Subcutaneous abdominal adipose tissue (tissue), 5 donors: Measurements from ENCODE around the gene DOCK11.
A peak's percentile ranks its signal among the peaks of the same experiment; 100 is the strongest.
"Not testable (repeated sequence)": the region's sequence is repeated elsewhere in the genome, so short reads cannot be mapped to it uniquely, and the experiment has no call there.

Source experiments
- H3K27ac ChIP-seq: one replicate; pipeline ENCODE4 v1.7.0; 2013; ENCODE audit warnings: low read depth, mild to moderate bottlenecking, inconsistent platforms, low read length, moderate library complexity
- H3K27me3 ChIP-seq, 5 donors: one replicate each; pipeline ENCODE4 v1.7.0; 2013; ENCODE audit warnings: low read length in 5 of 5, inconsistent platforms in 1 of 5; ENCODE audit not compliant: control insufficient read depth in 5 of 5, insufficient read depth in 4 of 5
- H3K36me3 ChIP-seq, 5 donors: one replicate each; pipeline ENCODE4 v1.7.0; 2013; ENCODE audit warnings: low read length in 5 of 5; ENCODE audit not compliant: control insufficient read depth in 5 of 5, insufficient read depth in 5 of 5
- H3K4me1 ChIP-seq, 5 donors: one replicate each; pipeline ENCODE4 v1.7.0; 2013; ENCODE audit warnings: low read length in 5 of 5, mild to moderate bottlenecking in 3 of 5, moderate library complexity in 1 of 5; ENCODE audit not compliant: control insufficient read depth in 5 of 5, insufficient read depth in 5 of 5
- H3K4me3 ChIP-seq, 5 donors: one replicate each; pipeline ENCODE4 v1.7.0; 2013; ENCODE audit warnings: low read length in 5 of 5, low read depth in 1 of 5
- H3K9ac ChIP-seq, 5 donors: one replicate each; pipeline ENCODE4 v1.7.0; 2013; ENCODE audit warnings: low read length in 5 of 5, mild to moderate bottlenecking in 4 of 5, moderate library complexity in 3 of 5
- H3K9me3 ChIP-seq, 5 donors: one replicate each; pipeline ENCODE4 v1.7.0; 2013; ENCODE audit warnings: low read length in 5 of 5; ENCODE audit not compliant: control insufficient read depth in 5 of 5
- donor health status: healthy.
- donor health status: healthy.
- donor health status: healthy.
- donor health status: healthy.
- donor health status: healthy.

Gene DOCK11

GRCh38 chrX:118582926-118583325 is 87.3 kb downstream of the DOCK11 start:
- H3K27me3 ChIP-seq, H3K9ac ChIP-seq, H3K4me1 ChIP-seq, H3K4me3 ChIP-seq, H3K9me3 ChIP-seq, H3K27ac ChIP-seq: not testable (repeated sequence)
- H3K36me3 ChIP-seq, result peaks cover 3 to 32% (median 17%) of the 10 kb centered on the region in 5 donors

GRCh38 chrX:118583781-118584180 is 88.2 kb downstream of the DOCK11 start:
- Histone ChIP-seq H3K36me3 (peaks cover 3 to 36% (median 19%) of the 10 kb centered on the region in 5 donors), H3K9me3 (no peaks in the 10 kb centered on the region), H3K4me3 (no peak overlapping the region), H3K9ac (no peak overlapping the region), H3K27me3 (no peaks in the 10 kb centered on the region), H3K27ac (no peak overlapping the region), H3K4me1 (peaks cover 0 to 5% (median 0%) of the 10 kb centered on the region in 5 donors)

GRCh38 chrX:118585296-118585695 is 89.7 kb downstream of the DOCK11 start:
- no peaks in the 10 kb centered on the region for H3K4me1 ChIP-seq
- H3K27me3 ChIP-seq, result no peaks in the 10 kb centered on the region
- H3K27ac ChIP-seq, result no peak overlapping the region
- H3K9me3 ChIP-seq, result no peaks in the 10 kb centered on the region
- no peak overlapping the region for H3K4me3 ChIP-seq
- peaks cover 11 to 50% (median 28%) of the 10 kb centered on the region in 5 donors for H3K36me3 ChIP-seq
- H3K9ac ChIP-seq, result no peak overlapping the region

- H3K9me3 ChIP-seq, H3K27ac ChIP-seq, H3K4me3 ChIP-seq, H3K27me3 ChIP-seq, H3K9ac ChIP-seq, H3K4me1 ChIP-seq: not testable (repeated sequence)
- H3K36me3 ChIP-seq, result peaks cover 18 to 47% (median 37%) of the 10 kb centered on the region in 5 donors
These were observed 90.6 kb downstream of the DOCK11 start for GRCh38 chrX:118586206-118586605.

- Histone ChIP-seq H3K4me3 (no peak overlapping the region), H3K27ac (no peak overlapping the region), H3K4me1 (no peaks in the 10 kb centered on the region), H3K27me3 (peaks cover 0 to 3% (median 0%) of the 10 kb centered on the region in 5 donors), H3K9me3 (no peaks in the 10 kb centered on the region), H3K36me3 (peaks cover 19 to 55% (median 36%) of the 10 kb centered on the region in 5 donors), H3K9ac (no peak overlapping the region)
These were observed 93.1 kb downstream of the DOCK11 start for GRCh38 chrX:118588715-118589114.

GRCh38 chrX:118589227-118589626 is 93.6 kb downstream of the DOCK11 start:
- peaks cover 19 to 53% (median 40%) of the 10 kb centered on the region in 5 donors for H3K36me3 ChIP-seq
- no peak overlapping the region for H3K27ac ChIP-seq
- no peak overlapping the region for H3K4me3 ChIP-seq
- no peak overlapping the region for H3K9ac ChIP-seq
- peaks cover 0 to 3% (median 0%) of the 10 kb centered on the region in 5 donors for H3K27me3 ChIP-seq
- H3K4me1 ChIP-seq, result no peaks in the 10 kb centered on the region
- H3K9me3 ChIP-seq, result no peaks in the 10 kb centered on the region

- Histone ChIP-seq H3K9me3 (no peaks in the 10 kb centered on the region), H3K27me3 (peaks cover 0 to 6% (median 0%) of the 10 kb centered on the region in 5 donors), H3K9ac (no peak overlapping the region), H3K4me3 (no peak overlapping the region), H3K4me1 (peaks cover 0 to 9% (median 7%) of the 10 kb centered on the region in 5 donors), H3K27ac (no peak overlapping the region), H3K36me3 (peaks cover 16 to 38% (median 21%) of the 10 kb centered on the region in 5 donors)
These were observed 97.8 kb downstream of the DOCK11 start for GRCh38 chrX:118593407-118593806.

GRCh38 chrX:118594697-118595420 is 99.2 kb downstream of the DOCK11 start:
- H3K4me1 ChIP-seq, result peaks cover 0 to 9% (median 7%) of the 10 kb centered on the region in 5 donors
- H3K9ac ChIP-seq, result no peak overlapping the region
- no peak overlapping the region for H3K4me3 ChIP-seq
- no peaks in the 10 kb centered on the region for H3K9me3 ChIP-seq
- peaks cover 0 to 6% (median 0%) of the 10 kb centered on the region in 5 donors for H3K27me3 ChIP-seq
- H3K36me3 ChIP-seq, result peaks cover 13 to 37% (median 24%) of the 10 kb centered on the region in 5 donors
- peak overlapping the region; percentile 6 for H3K27ac ChIP-seq

GRCh38 chrX:118595501-118596042 is 100.0 kb downstream of the DOCK11 start:
- Histone ChIP-seq H3K27ac (peak overlapping the region; percentile 7), H3K4me3 (no peak overlapping the region), H3K9ac (no peak overlapping the region), H3K4me1 (peaks cover 0 to 9% (median 7%) of the 10 kb centered on the region in 5 donors), H3K36me3 (peaks cover 9 to 31% (median 18%) of the 10 kb centered on the region in 5 donors), H3K9me3 (no peaks in the 10 kb centered on the region), H3K27me3 (peaks cover 0 to 6% (median 0%) of the 10 kb centered on the region in 5 donors)

- peak overlapping the region; percentile 7 for H3K27ac ChIP-seq
These were observed 100.8 kb downstream of the DOCK11 start for GRCh38 chrX:118596390-118596789.

More at GRCh38 chrX:118596390-118596789, 100.8 kb downstream of the DOCK11 start:
- peaks cover 2 to 25% (median 13%) of the 10 kb centered on the region in 5 donors for H3K36me3 ChIP-seq
- H3K9me3 ChIP-seq, result no peaks in the 10 kb centered on the region
- no peak overlapping the region for H3K4me3 ChIP-seq
- peaks cover 0 to 9% (median 7%) of the 10 kb centered on the region in 5 donors for H3K4me1 ChIP-seq
- peaks cover 0 to 6% (median 0%) of the 10 kb centered on the region in 5 donors for H3K27me3 ChIP-seq
- H3K9ac ChIP-seq, result no peak overlapping the region
